Neural progenitor cell (in vitro differentiated cells): Measurements from ENCODE around the gene HIVEP2.

Experiments used
- CTCF ChIP-seq: fragments of 200-600 bp; sonication (generic); IDR thresholded peaks from 2 replicates; pipeline ENCODE4 v1.5.1; 2017; ENCODE audit warnings: antibody characterized with exemption, mild to moderate bottlenecking
- EZH2 ChIP-seq: fragments of 200-600 bp; sonication (generic); IDR thresholded peaks from 2 replicates; pipeline ENCODE4 v1.6.1; 2017; ENCODE audit warnings: antibody characterized with exemption, mild to moderate bottlenecking, moderate library complexity

- TF ChIP-seq CTCF (no peak), EZH2 (no peak)
Observed at GRCh38 chr6:142838821-142839685, 105.9 kb downstream of the HIVEP2 start.
